Parathyroid adenoma (tissue), 2 donors: Measurements from ENCODE around the gene CEP72.

ENCODE experiments used
- H2AFZ ChIP-seq: fragments of 300-600 bp; sonication (generic); one replicate; pipeline ENCODE4 v1.7.0; 2017; ENCODE audit warnings: antibody characterized with exemption, mild to moderate bottlenecking
- H3K27ac ChIP-seq: fragments of 300-600 bp; sonication (generic); one replicate; pipeline ENCODE4 v1.7.0; 2017
- H3K27me3 ChIP-seq: fragments of 300-600 bp; sonication (generic); one replicate; pipeline ENCODE4 v1.7.0; 2017; ENCODE audit warnings: low read length; ENCODE audit not compliant: control insufficient read depth, insufficient read depth
- H3K36me3 ChIP-seq: fragments of 300-600 bp; sonication (generic); one replicate; pipeline ENCODE4 v1.7.0; 2017; ENCODE audit warnings: low read length; ENCODE audit not compliant: control insufficient read depth, insufficient read depth
- H3K4me1 ChIP-seq: fragments of 300-600 bp; sonication (generic); one replicate; pipeline ENCODE4 v1.7.0; 2017; ENCODE audit warnings: control low read depth
- H3K4me2 ChIP-seq: fragments of 300-600 bp; sonication (generic); one replicate; pipeline ENCODE4 v1.7.0; 2017; ENCODE audit warnings: low read length
- H3K4me3 ChIP-seq: fragments of 300-600 bp; sonication (generic); one replicate; pipeline ENCODE4 v1.7.0; 2017; ENCODE audit warnings: low read depth, low read length
- H3K79me2 ChIP-seq: fragments of 300-600 bp; sonication (generic); one replicate; pipeline ENCODE4 v1.7.0; 2017; ENCODE audit warnings: control low read depth
- H3K9ac ChIP-seq: fragments of 300-600 bp; sonication (generic); one replicate; pipeline ENCODE4 v1.7.0; 2017; ENCODE audit warnings: mild to moderate bottlenecking
- H3K9me3 ChIP-seq: fragments of 300-600 bp; sonication (generic); one replicate; pipeline ENCODE4 v1.7.0; 2017; ENCODE audit warnings: low read length; ENCODE audit not compliant: control insufficient read depth
- CTCF ChIP-seq: fragments of 300-600 bp; sonication (generic); IDR thresholded peaks from one replicate; pipeline ENCODE4 v1.7.0; 2017; ENCODE audit warnings: antibody characterized with exemption, mild to moderate bottlenecking
- donor health status: primary hyperparathyroidism.

The CEP72 gene

GRCh38 chr5:639253-639530 is 27.1 kb downstream of the CEP72 start:
- Histone ChIP-seq H3K27ac (no peak overlapping the region), H3K9ac (no peak overlapping the region), H3K36me3 (no peaks in the 10 kb centered on the region), H3K9me3 (no peaks in the 10 kb centered on the region), H3K27me3 (no peaks in the 10 kb centered on the region), H3K79me2 (peaks cover 2% of the 10 kb centered on the region), H3K4me2 (no peak overlapping the region), H3K4me1 (no peaks in the 10 kb centered on the region), H3K4me3 (no peak overlapping the region), H2AFZ (no peak overlapping the region)
- no peak for TF ChIP-seq CTCF

GRCh38 chr5:639584-640213 is 27.6 kb downstream of the CEP72 start:
- Histone ChIP-seq H3K9me3 (no peaks in the 10 kb centered on the region), H2AFZ (no peak overlapping the region), H3K4me1 (no peaks in the 10 kb centered on the region), H3K4me3 (no peak overlapping the region), H3K79me2 (peaks cover 2% of the 10 kb centered on the region), H3K4me2 (no peak overlapping the region), H3K27ac (no peak overlapping the region), H3K36me3 (no peaks in the 10 kb centered on the region), H3K9ac (no peak overlapping the region), H3K27me3 (no peaks in the 10 kb centered on the region)
- TF ChIP-seq CTCF = no peak

- Histone ChIP-seq H3K27ac (no peak overlapping the region), H3K9ac (no peak overlapping the region), H3K27me3 (no peaks in the 10 kb centered on the region), H3K36me3 (no peaks in the 10 kb centered on the region), H3K4me3 (no peak overlapping the region), H3K4me1 (no peaks in the 10 kb centered on the region), H2AFZ (no peak overlapping the region), H3K4me2 (no peak overlapping the region), H3K79me2 (peaks cover under 1% of the 10 kb centered on the region), H3K9me3 (no peaks in the 10 kb centered on the region)
- no peak for TF ChIP-seq CTCF
Measured at GRCh38 chr5:640461-641330, 28.6 kb downstream of the CEP72 start.

GRCh38 chr5:641331-641765 is 29.2 kb downstream of the CEP72 start:
- Histone ChIP-seq H3K27me3 (no peaks in the 10 kb centered on the region), H3K4me1 (no peaks in the 10 kb centered on the region), H3K79me2 (no peaks in the 10 kb centered on the region), H3K27ac (no peak overlapping the region), H3K9me3 (no peaks in the 10 kb centered on the region), H3K36me3 (no peaks in the 10 kb centered on the region), H3K4me3 (no peak overlapping the region), H3K4me2 (no peak overlapping the region), H2AFZ (no peak overlapping the region), H3K9ac (no peak overlapping the region)
- no peak for TF ChIP-seq CTCF
